ENCODE results near the gene GPX6. TPM values are rescaled to one million over a fixed set of nuclear protein-coding genes. Genes with fewer than 3 reads are reported as not detected.
A peak's percentile ranks its signal among the peaks of the same experiment; 100 is the strongest.

Gene GPX6
- total RNA-seq, 2 donors from 2014 or later, result not detected

GRCh38 chr6:28525496-28526039 is 10.0 kb upstream of the GPX6 start, which contains the start of gene GPX5:
TSS of gene GPX5 (plus strand) at chr6:28525881. CDS start at chr6:28526014, 133 bp downstream.
- WGBS, 2 experiments (ENCODE audit: insufficient coverage in 1 of 2, insufficient read length in 1 of 2), result 60 to 88% methylated on average over 1 to 10 of the region's 10 CpGs
- DNase-seq, result peak; percentile 66
- Histone ChIP-seq H3K9me3 (ENCODE audit: control insufficient read depth, low read length) (no peaks in the 10 kb centered on the region), H3K27ac (ENCODE audit: low read depth, low read length) (no peak within 1 kb of the TSS), H3K36me3 (ENCODE audit: control insufficient read depth, insufficient read depth, low read length) (no peaks in the 10 kb centered on the region), H3K27me3 (ENCODE audit: control insufficient read depth, insufficient read depth, low read length, poor library complexity, severe bottlenecking) (no peaks in the 10 kb centered on the region), H3K9ac (ENCODE audit: extremely low read depth, low read length, poor library complexity, severe bottlenecking) (no peak within 1 kb of the TSS), H3K4me3 (ENCODE audit: low read length) (no peak within 1 kb of the TSS), H3K4me1 (ENCODE audit: control insufficient read depth, insufficient read depth, low read length) (peaks cover 17% of the 10 kb centered on the region)
- Mint-ChIP-seq H3K27me3 (ENCODE audit: insufficient read depth) (peaks cover 11% of the 10 kb centered on the region), H3K9me3 (no peaks in the 10 kb centered on the region), H3K4me3 (no peak within 1 kb of the TSS), H3K4me1 (peaks cover 19% of the 10 kb centered on the region), H3K27ac (no peak within 1 kb of the TSS), H3K36me3 (ENCODE audit: low read depth) (no peaks in the 10 kb centered on the region)
- TF ChIP-seq, protein P1, sequence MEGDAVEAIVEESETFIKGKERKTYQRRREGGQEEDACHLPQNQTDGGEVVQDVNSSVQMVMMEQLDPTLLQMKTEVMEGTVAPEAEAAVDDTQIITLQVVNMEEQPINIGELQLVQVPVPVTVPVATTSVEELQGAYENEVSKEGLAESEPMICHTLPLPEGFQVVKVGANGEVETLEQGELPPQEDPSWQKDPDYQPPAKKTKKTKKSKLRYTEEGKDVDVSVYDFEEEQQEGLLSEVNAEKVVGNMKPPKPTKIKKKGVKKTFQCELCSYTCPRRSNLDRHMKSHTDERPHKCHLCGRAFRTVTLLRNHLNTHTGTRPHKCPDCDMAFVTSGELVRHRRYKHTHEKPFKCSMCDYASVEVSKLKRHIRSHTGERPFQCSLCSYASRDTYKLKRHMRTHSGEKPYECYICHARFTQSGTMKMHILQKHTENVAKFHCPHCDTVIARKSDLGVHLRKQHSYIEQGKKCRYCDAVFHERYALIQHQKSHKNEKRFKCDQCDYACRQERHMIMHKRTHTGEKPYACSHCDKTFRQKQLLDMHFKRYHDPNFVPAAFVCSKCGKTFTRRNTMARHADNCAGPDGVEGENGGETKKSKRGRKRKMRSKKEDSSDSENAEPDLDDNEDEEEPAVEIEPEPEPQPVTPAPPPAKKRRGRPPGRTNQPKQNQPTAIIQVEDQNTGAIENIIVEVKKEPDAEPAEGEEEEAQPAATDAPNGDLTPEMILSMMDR (conservative IDR thresholded peaks at IDR 0.05), result peak; percentile 17

- H3K36me3 ChIP-seq (ENCODE audit: control insufficient read depth, insufficient read depth, low read length), result no peaks in the 10 kb centered on the region
- peak overlapping the region; percentile 20 for H3K27ac Mint-ChIP-seq
- no peaks in the 10 kb centered on the region for H3K36me3 Mint-ChIP-seq (ENCODE audit: low read depth)
- no peak overlapping the region for H3K4me3 Mint-ChIP-seq
- no peaks in the 10 kb centered on the region for H3K27me3 ChIP-seq (ENCODE audit: control insufficient read depth, insufficient read depth, low read length, poor library complexity, severe bottlenecking)
- 82% methylated on average over 3 of the region's 3 CpGs; no CpG with 5 or more reads in 1 of the 2 experiments for WGBS, 2 experiments (ENCODE audit: insufficient coverage in 1 of 2, insufficient read length in 1 of 2)
- TF ChIP-seq, protein P1 (conservative IDR thresholded peaks at IDR 0.05), result peak; percentile 52
- peaks cover 17% of the 10 kb centered on the region for H3K4me1 Mint-ChIP-seq
- H3K9ac ChIP-seq (ENCODE audit: extremely low read depth, low read length, poor library complexity, severe bottlenecking), result no peak overlapping the region
- H3K27me3 Mint-ChIP-seq (ENCODE audit: insufficient read depth), result peaks cover 11% of the 10 kb centered on the region
- H3K4me3 ChIP-seq (ENCODE audit: low read length), result peak overlapping the region; percentile 51
- H3K27ac ChIP-seq (ENCODE audit: low read depth, low read length), result no peak overlapping the region
- peak; percentile 70 for DNase-seq
- H3K4me1 ChIP-seq (ENCODE audit: control insufficient read depth, insufficient read depth, low read length), result peaks cover 17% of the 10 kb centered on the region
- H3K9me3 ChIP-seq (ENCODE audit: control insufficient read depth, low read length), result no peaks in the 10 kb centered on the region
- H3K9me3 Mint-ChIP-seq, result no peaks in the 10 kb centered on the region
Measured at GRCh38 chr6:28523241-28523622, 7.6 kb upstream of the GPX6 start.

- TF ChIP-seq, protein P1 (conservative IDR thresholded peaks at IDR 0.05), result no peak
- H3K4me3 Mint-ChIP-seq, result no peak overlapping the region
- no peaks in the 10 kb centered on the region for H3K9me3 Mint-ChIP-seq
- DNase-seq, result peak; percentile 58
- peaks cover 17% of the 10 kb centered on the region for H3K4me1 Mint-ChIP-seq
- peaks cover 17% of the 10 kb centered on the region for H3K4me1 ChIP-seq (ENCODE audit: control insufficient read depth, insufficient read depth, low read length)
- H3K9ac ChIP-seq (ENCODE audit: extremely low read depth, low read length, poor library complexity, severe bottlenecking), result no peak overlapping the region
- H3K36me3 ChIP-seq (ENCODE audit: control insufficient read depth, insufficient read depth, low read length), result no peaks in the 10 kb centered on the region
- H3K27ac Mint-ChIP-seq, result peak overlapping the region; percentile 5
- no peaks in the 10 kb centered on the region for H3K27me3 ChIP-seq (ENCODE audit: control insufficient read depth, insufficient read depth, low read length, poor library complexity, severe bottlenecking)
- no peak overlapping the region for H3K4me3 ChIP-seq (ENCODE audit: low read length)
- H3K27ac ChIP-seq (ENCODE audit: low read depth, low read length), result no peak overlapping the region
- peaks cover 14% of the 10 kb centered on the region for H3K27me3 Mint-ChIP-seq (ENCODE audit: insufficient read depth)
- no peaks in the 10 kb centered on the region for H3K36me3 Mint-ChIP-seq (ENCODE audit: low read depth)
- H3K9me3 ChIP-seq (ENCODE audit: control insufficient read depth, low read length), result no peaks in the 10 kb centered on the region
Measured at GRCh38 chr6:28522594-28523240, 7.1 kb upstream of the GPX6 start.

Data from endodermal cell (in vitro differentiated cells).